GM12878 (cell line): ENCODE measurements around the gene CHID1. TPM values are rescaled to one million over a fixed set of nuclear protein-coding genes. Genes with fewer than 3 reads are reported as not detected.
A peak's percentile ranks its signal among the peaks of the same experiment; 100 is the strongest.

Experiments
- GATAD2B ChIP-seq: fragments of 450-650 bp; conservative IDR thresholded peaks from 2 replicates; pipeline ENCODE4 v1.6.1; 2017; ENCODE audit warnings: low read depth, mild to moderate bottlenecking, moderate library complexity
- IRF4 ChIP-seq: IDR thresholded peaks from 2 replicates; pipeline ENCODE4 v1.6.1; 2011; ENCODE audit warnings: low read depth, low read length
- JUND ChIP-seq: IDR thresholded peaks from 2 replicates; pipeline ENCODE4 v1.6.1; 2012; ENCODE audit warnings: low read depth, mild to moderate bottlenecking, low read length, improper control_type of control experiment, moderate library complexity
- RUNX3 ChIP-seq: IDR thresholded peaks from 2 replicates; pipeline ENCODE4 v1.6.1; 2012; ENCODE audit warnings: low read length, inconsistent platforms
- TCF3 ChIP-seq: IDR thresholded peaks from 2 replicates; pipeline ENCODE4 v1.6.1; 2012; ENCODE audit warnings: low read depth, mild to moderate bottlenecking, low read length, borderline replicate concordance; ENCODE audit not compliant: insufficient read depth
- ZNF207 ChIP-seq: fragments of 450-650 bp; IDR thresholded peaks from 2 replicates; pipeline ENCODE4 v1.6.1; 2014; ENCODE audit warnings: antibody characterized with exemption, mild to moderate bottlenecking, borderline replicate concordance
- polyA plus RNA-seq, 11 experiments: library from polyadenylated mRNA; depleted of rRNA in 4 of 11; unstranded in 6 of 11; stranded (reverse) in 5 of 11; fragments of >200 nt; fragmentation: Nextera tagmentation in 4 of 11; fragmentation: Illumina TruSeq in 1 of 11; extraction: Ambion mirVana in 4 of 11; extraction: Trizol in 1 of 11; gene quantifications; 1 replicate in 1 of 11; 2 replicates in 10 of 11; pipeline versions ENCODE4 v1.2.1 to v1.2.3, GENCODE V29; 2011 to 2016; ENCODE audit warnings: inconsistent platforms in 2 of 11, missing spikeins in 2 of 11, low read depth in 1 of 11
- total RNA-seq, 4 experiments: library from RNA; depleted of rRNA in 3 of 4; stranded (reverse); fragments of >200 nt in 3 of 4; fragmentation: Illumina TruSeq in 1 of 4; extraction: Trizol in 1 of 4; gene quantifications; 2 replicates each; pipeline versions ENCODE4 v1.2.1 to v1.2.3, GENCODE V29; 2013 to 2021
- TF ChIP-seq, protein P1 (sequence below): fragments of 450-650 bp; conservative IDR thresholded peaks from 2 replicates; pipeline ENCODE4 v1.6.1; 2017; ENCODE audit warnings: mild to moderate bottlenecking, moderate library complexity
- TF ChIP-seq, protein P2 (sequence below): fragments of 450-650 bp; IDR thresholded peaks from 2 replicates; pipeline ENCODE4 v1.6.1; 2016; ENCODE audit warnings: mild to moderate bottlenecking, moderate library complexity, borderline replicate concordance

The CHID1 gene
- total and polyA plus RNA-seq, 10 of the 15 experiments (the other 5 are each of a cell fraction or from before 2014, with no cell fraction given) = 4.8 to 75.2 (median 30.1) TPM

DNA sequence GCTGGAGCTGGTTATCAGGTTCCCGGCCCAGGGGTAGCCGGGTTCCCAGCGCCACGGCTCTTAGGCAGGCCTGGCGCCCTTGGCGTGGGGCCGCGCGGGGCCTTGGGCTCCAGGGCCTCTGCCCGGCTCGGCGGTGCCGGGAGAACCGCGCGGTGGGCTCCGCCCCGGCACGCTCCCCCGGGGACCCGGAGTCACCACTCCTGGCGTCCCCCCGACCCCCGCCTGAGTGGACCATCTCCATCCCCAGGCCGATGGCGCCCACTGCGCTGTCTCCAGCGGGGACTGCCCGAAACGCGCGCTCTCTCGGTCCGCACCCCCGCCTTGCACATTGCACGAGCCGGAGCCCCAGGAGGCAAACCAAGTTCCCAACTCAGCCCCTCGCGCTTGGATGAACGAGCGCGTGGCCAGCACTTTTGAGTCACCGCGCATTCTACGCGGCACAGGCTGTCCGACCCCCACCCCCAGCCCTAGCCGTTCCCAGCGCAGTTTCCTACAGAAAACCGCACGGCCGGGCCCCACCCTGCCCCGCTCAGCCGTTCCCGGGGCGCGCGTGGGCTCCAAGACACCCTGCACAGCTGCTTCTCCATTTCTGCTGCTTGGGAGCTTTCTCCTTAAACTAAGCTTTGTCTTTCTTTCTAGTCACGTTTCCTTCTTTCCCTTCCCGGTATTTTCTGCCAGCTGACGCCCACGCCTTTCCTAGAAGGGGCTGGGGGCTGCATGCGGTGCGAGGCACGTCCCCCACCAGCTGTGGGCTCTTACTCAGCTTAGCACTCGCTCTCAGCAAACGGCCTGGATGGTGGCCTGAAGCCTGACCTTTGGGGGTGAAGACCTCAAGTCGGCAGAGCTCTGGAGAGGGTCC is 650 bp upstream of the CHID1 start (continued):
- TF ChIP-seq TCF3 = no peak
- TF ChIP-seq IRF4 = no peak
- TF ChIP-seq, protein P1, sequence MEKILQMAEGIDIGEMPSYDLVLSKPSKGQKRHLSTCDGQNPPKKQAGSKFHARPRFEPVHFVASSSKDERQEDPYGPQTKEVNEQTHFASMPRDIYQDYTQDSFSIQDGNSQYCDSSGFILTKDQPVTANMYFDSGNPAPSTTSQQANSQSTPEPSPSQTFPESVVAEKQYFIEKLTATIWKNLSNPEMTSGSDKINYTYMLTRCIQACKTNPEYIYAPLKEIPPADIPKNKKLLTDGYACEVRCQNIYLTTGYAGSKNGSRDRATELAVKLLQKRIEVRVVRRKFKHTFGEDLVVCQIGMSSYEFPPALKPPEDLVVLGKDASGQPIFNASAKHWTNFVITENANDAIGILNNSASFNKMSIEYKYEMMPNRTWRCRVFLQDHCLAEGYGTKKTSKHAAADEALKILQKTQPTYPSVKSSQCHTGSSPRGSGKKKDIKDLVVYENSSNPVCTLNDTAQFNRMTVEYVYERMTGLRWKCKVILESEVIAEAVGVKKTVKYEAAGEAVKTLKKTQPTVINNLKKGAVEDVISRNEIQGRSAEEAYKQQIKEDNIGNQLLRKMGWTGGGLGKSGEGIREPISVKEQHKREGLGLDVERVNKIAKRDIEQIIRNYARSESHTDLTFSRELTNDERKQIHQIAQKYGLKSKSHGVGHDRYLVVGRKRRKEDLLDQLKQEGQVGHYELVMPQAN = peak; percentile 39; the same call in 1 of the 2 replicates
- peak; percentile 35; the same call in 1 of the 2 replicates for TF ChIP-seq ZNF207
- TF ChIP-seq, protein P2, sequence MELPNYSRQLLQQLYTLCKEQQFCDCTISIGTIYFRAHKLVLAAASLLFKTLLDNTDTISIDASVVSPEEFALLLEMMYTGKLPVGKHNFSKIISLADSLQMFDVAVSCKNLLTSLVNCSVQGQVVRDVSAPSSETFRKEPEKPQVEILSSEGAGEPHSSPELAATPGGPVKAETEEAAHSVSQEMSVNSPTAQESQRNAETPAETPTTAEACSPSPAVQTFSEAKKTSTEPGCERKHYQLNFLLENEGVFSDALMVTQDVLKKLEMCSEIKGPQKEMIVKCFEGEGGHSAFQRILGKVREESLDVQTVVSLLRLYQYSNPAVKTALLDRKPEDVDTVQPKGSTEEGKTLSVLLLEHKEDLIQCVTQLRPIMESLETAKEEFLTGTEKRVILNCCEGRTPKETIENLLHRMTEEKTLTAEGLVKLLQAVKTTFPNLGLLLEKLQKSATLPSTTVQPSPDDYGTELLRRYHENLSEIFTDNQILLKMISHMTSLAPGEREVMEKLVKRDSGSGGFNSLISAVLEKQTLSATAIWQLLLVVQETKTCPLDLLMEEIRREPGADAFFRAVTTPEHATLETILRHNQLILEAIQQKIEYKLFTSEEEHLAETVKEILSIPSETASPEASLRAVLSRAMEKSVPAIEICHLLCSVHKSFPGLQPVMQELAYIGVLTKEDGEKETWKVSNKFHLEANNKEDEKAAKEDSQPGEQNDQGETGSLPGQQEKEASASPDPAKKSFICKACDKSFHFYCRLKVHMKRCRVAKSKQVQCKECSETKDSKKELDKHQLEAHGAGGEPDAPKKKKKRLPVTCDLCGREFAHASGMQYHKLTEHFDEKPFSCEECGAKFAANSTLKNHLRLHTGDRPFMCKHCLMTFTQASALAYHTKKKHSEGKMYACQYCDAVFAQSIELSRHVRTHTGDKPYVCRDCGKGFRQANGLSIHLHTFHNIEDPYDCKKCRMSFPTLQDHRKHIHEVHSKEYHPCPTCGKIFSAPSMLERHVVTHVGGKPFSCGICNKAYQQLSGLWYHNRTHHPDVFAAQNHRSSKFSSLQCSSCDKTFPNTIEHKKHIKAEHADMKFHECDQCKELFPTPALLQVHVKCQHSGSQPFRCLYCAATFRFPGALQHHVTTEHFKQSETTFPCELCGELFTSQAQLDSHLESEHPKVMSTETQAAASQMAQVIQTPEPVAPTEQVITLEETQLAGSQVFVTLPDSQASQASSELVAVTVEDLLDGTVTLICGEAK = no peak
- TF ChIP-seq JUND = peak; percentile 86; the same call in 1 of the 2 replicates
- peak; percentile 44; the same call in 1 of the 2 replicates for TF ChIP-seq GATAD2B
- peak; percentile 16 for TF ChIP-seq RUNX3
